ENCODE measurements around the gene SHOX.

The SHOX gene

DNA sequence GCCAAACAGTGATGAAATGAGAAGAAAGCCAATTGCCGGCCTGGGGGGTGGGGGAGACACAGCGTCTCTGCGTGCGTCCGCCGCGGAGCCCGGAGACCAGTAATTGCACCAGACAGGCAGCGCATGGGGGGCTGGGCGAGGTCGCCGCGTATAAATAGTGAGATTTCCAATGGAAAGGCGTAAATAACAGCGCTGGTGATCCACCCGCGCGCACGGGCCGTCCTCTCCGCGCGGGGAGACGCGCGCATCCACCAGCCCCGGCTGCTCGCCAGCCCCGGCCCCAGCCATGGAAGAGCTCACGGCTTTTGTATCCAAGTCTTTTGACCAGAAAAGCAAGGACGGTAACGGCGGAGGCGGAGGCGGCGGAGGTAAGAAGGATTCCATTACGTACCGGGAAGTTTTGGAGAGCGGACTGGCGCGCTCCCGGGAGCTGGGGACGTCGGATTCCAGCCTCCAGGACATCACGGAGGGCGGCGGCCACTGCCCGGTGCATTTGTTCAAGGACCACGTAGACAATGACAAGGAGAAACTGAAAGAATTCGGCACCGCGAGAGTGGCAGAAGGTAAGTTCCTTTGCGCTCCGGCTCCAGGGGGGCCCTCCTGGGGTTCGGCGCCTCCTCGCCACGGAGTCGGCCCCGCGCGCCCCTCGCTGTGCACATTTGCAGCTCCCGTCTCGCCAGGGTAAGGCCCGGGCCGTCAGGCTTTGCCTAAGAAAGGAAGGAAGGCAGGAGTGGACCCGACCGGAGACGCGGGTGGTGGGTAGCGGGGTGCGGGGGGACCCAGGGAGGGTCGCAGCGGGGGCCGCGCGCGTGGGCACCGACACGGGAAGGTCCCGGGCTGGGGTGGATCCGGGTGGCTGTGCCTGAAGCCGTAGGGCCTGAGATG lies at the start of gene SHOX:
TSS of gene SHOX (plus strand) at position 180 of the 885 bp plus-strand sequence. CDS start at position 287, 107 bp downstream.
- DNase-seq (ENCODE audit: low spot score) (no peak), ATAC-seq (ENCODE audit: low read depth) (no peak)
- no peaks in the 10 kb centered on the region for H3K9me3 ChIP-seq (ENCODE audit: severe bottlenecking)
- H3K36me3 ChIP-seq (ENCODE audit: low read depth) = no peaks in the 10 kb centered on the region
- H3K4me3 ChIP-seq (ENCODE audit: severe bottlenecking) = no peak within 1 kb of the TSS
- H3K4me1 ChIP-seq (ENCODE audit: insufficient read depth, poor library complexity, severe bottlenecking) = no peaks in the 10 kb centered on the region
- H3K27me3 ChIP-seq (ENCODE audit: insufficient read depth, poor library complexity, severe bottlenecking) = peaks cover 76% of the 10 kb centered on the region
- TF ChIP-seq CTCF (IDR thresholded peaks at IDR 0.05; ENCODE audit: poor library complexity, severe bottlenecking) = no peak
- no peak within 1 kb of the TSS for H3K27ac ChIP-seq (ENCODE audit: poor library complexity, severe bottlenecking)

DNA sequence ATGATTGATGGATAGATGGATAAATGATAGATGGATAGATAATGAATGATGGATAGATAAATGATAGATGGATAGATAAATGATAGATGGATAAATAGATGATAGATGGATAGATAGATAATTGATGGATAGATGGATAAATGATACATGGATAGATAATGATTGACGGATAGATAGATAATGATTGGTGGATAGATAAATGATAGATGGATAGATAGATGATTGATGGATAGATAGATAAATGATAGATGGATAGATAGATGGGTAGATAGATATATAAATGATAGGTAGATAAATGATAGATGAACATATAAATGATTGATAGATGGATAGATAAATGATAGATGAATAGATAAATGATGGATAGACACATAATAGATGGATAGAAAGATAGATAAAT lies 49.5 kb upstream of the SHOX start:
- DNase-seq (ENCODE audit: low spot score) (no peak), ATAC-seq (ENCODE audit: low read depth) (no peak)
- H3K36me3 ChIP-seq (ENCODE audit: low read depth) = no peaks in the 10 kb centered on the region
- peaks cover 14% of the 10 kb centered on the region for H3K9me3 ChIP-seq (ENCODE audit: severe bottlenecking)
- no peaks in the 10 kb centered on the region for H3K4me1 ChIP-seq (ENCODE audit: insufficient read depth, poor library complexity, severe bottlenecking)
- no peak for TF ChIP-seq CTCF (IDR thresholded peaks at IDR 0.05; ENCODE audit: poor library complexity, severe bottlenecking)
- H3K27me3 ChIP-seq (ENCODE audit: insufficient read depth, poor library complexity, severe bottlenecking) = no peaks in the 10 kb centered on the region
- H3K27ac ChIP-seq (ENCODE audit: poor library complexity, severe bottlenecking) = no peak overlapping the region
- H3K4me3 ChIP-seq (ENCODE audit: severe bottlenecking) = no peak overlapping the region

DNA sequence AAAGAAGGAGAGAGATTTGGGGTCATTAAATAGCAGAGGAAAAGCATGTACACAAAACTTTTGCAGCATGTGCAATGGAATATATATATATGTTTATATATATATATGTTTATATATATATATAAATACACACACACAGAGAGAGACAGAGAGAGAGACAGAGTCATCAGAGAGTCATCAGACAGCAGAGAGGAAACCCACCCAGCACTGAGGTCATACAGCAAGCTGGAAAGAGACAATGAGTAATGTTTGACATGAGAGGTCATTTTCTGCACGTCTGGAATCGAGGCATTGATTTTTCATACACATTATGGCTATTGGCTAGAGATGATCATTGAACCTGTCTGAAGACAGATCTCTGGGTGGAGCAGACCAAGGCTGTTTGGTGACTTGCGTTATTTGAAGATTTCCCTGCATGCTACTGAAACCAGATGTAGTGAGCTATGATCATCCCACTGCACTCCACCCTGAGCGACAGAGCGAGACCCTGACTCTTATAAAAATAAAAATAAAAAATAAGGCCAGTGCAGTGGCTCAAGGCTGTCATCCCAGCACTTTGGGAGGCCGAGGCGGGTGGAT lies 48.8 kb upstream of the SHOX start:
- no peaks in the 10 kb centered on the region for H3K36me3 ChIP-seq (ENCODE audit: low read depth)
- H3K27me3 ChIP-seq (ENCODE audit: insufficient read depth, poor library complexity, severe bottlenecking) = no peaks in the 10 kb centered on the region
- peaks cover 15% of the 10 kb centered on the region for H3K9me3 ChIP-seq (ENCODE audit: severe bottlenecking)
- ATAC-seq (ENCODE audit: low read depth) (no peak), DNase-seq (ENCODE audit: low spot score) (no peak)
- no peak for TF ChIP-seq CTCF (IDR thresholded peaks at IDR 0.05; ENCODE audit: poor library complexity, severe bottlenecking)
- no peaks in the 10 kb centered on the region for H3K4me1 ChIP-seq (ENCODE audit: insufficient read depth, poor library complexity, severe bottlenecking)
- H3K27ac ChIP-seq (ENCODE audit: poor library complexity, severe bottlenecking) = no peak overlapping the region
- no peak overlapping the region for H3K4me3 ChIP-seq (ENCODE audit: severe bottlenecking)

- Histone ChIP-seq H3K4me3 (ENCODE audit: severe bottlenecking) (no peak overlapping the region), H3K36me3 (ENCODE audit: low read depth) (no peaks in the 10 kb centered on the region), H3K9me3 (ENCODE audit: severe bottlenecking) (peaks cover 7% of the 10 kb centered on the region), H3K27me3 (ENCODE audit: insufficient read depth, poor library complexity, severe bottlenecking) (no peaks in the 10 kb centered on the region), H3K4me1 (ENCODE audit: insufficient read depth, poor library complexity, severe bottlenecking) (no peaks in the 10 kb centered on the region), H3K27ac (ENCODE audit: poor library complexity, severe bottlenecking) (no peak overlapping the region)
- ATAC-seq (ENCODE audit: low read depth) (no peak), DNase-seq (ENCODE audit: low spot score) (no peak)
- TF ChIP-seq CTCF (IDR thresholded peaks at IDR 0.05; ENCODE audit: poor library complexity, severe bottlenecking) = no peak
Observed at GRCh38 chrX:584572-584971, 46.0 kb upstream of the SHOX start.

Data from RWPE2 (cell line).